Adrenal gland (tissue), 5 donors: ENCODE measurements around the gene COL4A1.

ENCODE experiments used
- CTCF ChIP-seq, 6 experiments: fragments of 450-650 bp in 4 of 6; fragments of 200-600 bp in 2 of 6; sonication (generic) in 1 of 6; IDR thresholded peaks; 1 replicate in 5 of 6; 2 replicates in 1 of 6; pipeline versions ENCODE4 v1.5.1 to v1.8.0; 2016 to 2021; ENCODE audit warnings: antibody characterized with exemption in 6 of 6, mild to moderate bottlenecking in 2 of 6, moderate library complexity in 1 of 6
- POLR2A ChIP-seq, 2 donors: fragments of 450-650 bp; IDR thresholded peaks; one replicate each; pipeline ENCODE4 v1.6.1; 2017; ENCODE audit warnings: antibody characterized with exemption in 2 of 2, mild to moderate bottlenecking in 2 of 2, moderate library complexity in 1 of 2
- donor health status: DM: no; HTN: no; CAD: no.

GRCh38 chr13:110270507-110270906, 36.5 kb downstream of the COL4A1 start:
- TF ChIP-seq CTCF (IDR thresholded peaks at IDR 0.05) = no peak
- no peak for TF ChIP-seq POLR2A (IDR thresholded peaks at IDR 0.05)
